ENCODE results near the gene FIZ1. TPM values are rescaled to one million over a fixed set of nuclear protein-coding genes. Genes with fewer than 3 reads are reported as not detected.
A peak's percentile ranks its signal among the peaks of the same experiment; 100 is the strongest.

Gene FIZ1
- total and polyA plus RNA-seq, 2 of the 4 experiments (the other 2 are of a cell fraction), result 1.3 to 5.9 TPM

DNA sequence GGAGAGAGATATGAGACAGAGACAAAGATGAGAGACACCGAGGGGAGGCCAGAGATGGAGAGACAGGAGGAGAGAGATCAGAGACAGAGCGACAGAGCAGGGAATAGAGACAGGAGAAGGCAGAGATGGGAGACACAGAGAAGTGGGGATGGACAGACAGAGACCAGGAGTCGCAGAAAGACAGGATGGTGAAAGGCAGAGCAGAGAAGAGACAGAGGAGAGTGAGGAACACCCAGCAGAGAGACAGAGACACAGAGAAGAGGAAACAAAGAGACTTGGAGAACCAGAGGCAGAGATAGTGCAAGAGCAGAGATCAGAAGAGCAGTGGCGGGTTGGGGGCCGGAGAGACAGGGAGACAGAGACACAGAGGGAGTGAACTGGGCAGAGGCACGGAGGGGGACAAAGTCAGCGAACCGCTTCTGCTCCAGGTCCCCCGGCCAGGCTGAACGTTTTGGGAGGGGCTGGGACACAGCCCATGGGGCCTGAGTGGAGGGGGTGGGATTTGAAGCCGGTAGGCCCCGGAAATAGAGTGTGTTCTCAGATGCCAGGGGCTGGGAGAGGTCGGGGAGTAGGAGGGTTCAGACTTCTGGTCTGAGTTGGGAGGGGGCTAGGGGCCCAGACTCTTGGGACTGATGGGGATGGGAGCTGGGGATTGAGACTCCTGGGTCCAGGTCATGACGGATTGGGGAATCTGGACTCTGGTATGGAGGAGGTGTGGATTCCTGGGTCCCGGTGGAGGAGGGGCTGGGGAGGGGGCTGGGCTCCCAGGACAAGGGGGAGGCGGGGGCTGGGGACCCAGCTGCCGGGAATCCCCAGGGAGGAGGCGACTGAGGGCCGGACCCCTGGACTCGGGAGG lies 19.3 kb downstream of the FIZ1 start:
- no peaks in the 10 kb centered on the region for H3K27me3 ChIP-seq (ENCODE audit: control insufficient read depth, insufficient read depth, low read length)
- H3K9ac ChIP-seq (ENCODE audit: low read depth, low read length), result peak overlapping the region; percentile 98
- H4K5ac ChIP-seq (ENCODE audit: low read depth, low read length), result peak overlapping the region; percentile 95
- H3K56ac ChIP-seq (ENCODE audit: extremely low read depth, insufficient read depth, low read length), result peak overlapping the region; percentile 96
- peak overlapping the region; percentile 94 for H3K14ac ChIP-seq (replicated peaks; ENCODE audit: low read depth, low read length)
- H3K9me3 ChIP-seq (ENCODE audit: control insufficient read depth, insufficient read depth, low read length), result no peaks in the 10 kb centered on the region
- peak overlapping the region; percentile 80 for H3K18ac ChIP-seq (ENCODE audit: low read depth, low read length)
- no peak overlapping the region; the same call in 2 of the 3 replicates for H2BK15ac ChIP-seq (ENCODE audit: low read depth, low read length)
- peaks cover 8 to 26% of the 10 kb centered on the region in 2 experiments for H3K79me1 ChIP-seq (ENCODE audit: low read depth in 1 of 2, low read length in 2 of 2)
- peak overlapping the region; percentile 99 for H3K27ac ChIP-seq (ENCODE audit: insufficient read depth, low read length)
- H2BK5ac ChIP-seq (ENCODE audit: low read depth, low read length, poor library complexity, severe bottlenecking), result peak overlapping the region; percentile 80
- no peak overlapping the region for H2BK120ac ChIP-seq (ENCODE audit: low read depth, low read length)
- peaks cover 14% of the 10 kb centered on the region for H3K36me3 ChIP-seq (ENCODE audit: control insufficient read depth, insufficient read depth, low read length)
- peak overlapping the region; percentile 92 for H2AK5ac ChIP-seq (ENCODE audit: low read depth, low read length)
- H4K20me1 ChIP-seq (ENCODE audit: insufficient read depth, low read length), result no peaks in the 10 kb centered on the region; the same call in 1 of the 2 replicates
- H4K91ac ChIP-seq (ENCODE audit: insufficient read depth, low read depth, low read length), result peak overlapping the region; percentile 88
- peaks cover 7% of the 10 kb centered on the region for H3K9me1 ChIP-seq (ENCODE audit: insufficient read depth, low read length)
- ATAC-seq (ENCODE audit: low read depth), result peak; percentile 64
- H2AFZ ChIP-seq (replicated peaks; ENCODE audit: low read length, poor library complexity), result peak overlapping the region; percentile 88
- peak overlapping the region; percentile 84 for H3K23ac ChIP-seq (ENCODE audit: low read depth, low read length)
- peak overlapping the region; percentile 87 for H3K4me3 ChIP-seq (ENCODE audit: insufficient read depth, low read depth, low read length)
- ChIA-PET CTCF (no interaction called here), POLR2A (ENCODE audit: unreplicated experiment) (interaction anchor here (1.3 kb wide), 1 partner anchor 20 kb away, joined by 8 read pairs; the partner anchor contains the start of genes FIZ1 and ZNF524)
- 14% methylated on average over 10 of the region's 20 CpGs; no CpG with 5 or more reads in 1 of the 2 experiments for WGBS, 2 experiments (ENCODE audit: extremely low coverage in 2 of 2, insufficient read length in 1 of 2)
- peak overlapping the region; percentile 97 for H2AK9ac ChIP-seq (replicated peaks; ENCODE audit: low read depth, low read length, poor library complexity)
- peak overlapping the region; percentile 97 for H3K4ac ChIP-seq (ENCODE audit: low read depth, low read length)
- in situ Hi-C loops (cut with MboI; ENCODE audit: low sequenced_read_pairs) (no loop called here), intact Hi-C loops (cut with micrococcal nuclease) (loop anchor here (2.0 kb wide), 2 partner anchors 27 to 63 kb away; no protein-coding TSS in a partner anchor), dilution Hi-C loops (cut with HindIII; ENCODE audit: low sequenced_read_pairs, unreplicated experiment) (no loop called here)
- H2BK20ac ChIP-seq (ENCODE audit: low read depth, low read length), result no peak overlapping the region
- TSS peak; percentile 72 for BruUV-seq (replicated peaks)
- peak overlapping the region; percentile 95 to 97 for H4K8ac ChIP-seq (ENCODE audit: low read depth in 2 of 2, low read length in 2 of 2)
- no peak for TF ChIP-seq CEBPB (IDR thresholded peaks at IDR 0.05; ENCODE audit: low read depth, low read length)
- no peak for TF ChIP-seq SMC3 (IDR thresholded peaks at IDR 0.05; ENCODE audit: low read depth, low read length)
- TF ChIP-seq MAFK (IDR thresholded peaks at IDR 0.05; ENCODE audit: low read depth, low read length), result no peak
- TF ChIP-seq POLR2A (IDR thresholded peaks at IDR 0.05; ENCODE audit: low read depth, low read length), result no peak
- TF ChIP-seq, protein P1, sequence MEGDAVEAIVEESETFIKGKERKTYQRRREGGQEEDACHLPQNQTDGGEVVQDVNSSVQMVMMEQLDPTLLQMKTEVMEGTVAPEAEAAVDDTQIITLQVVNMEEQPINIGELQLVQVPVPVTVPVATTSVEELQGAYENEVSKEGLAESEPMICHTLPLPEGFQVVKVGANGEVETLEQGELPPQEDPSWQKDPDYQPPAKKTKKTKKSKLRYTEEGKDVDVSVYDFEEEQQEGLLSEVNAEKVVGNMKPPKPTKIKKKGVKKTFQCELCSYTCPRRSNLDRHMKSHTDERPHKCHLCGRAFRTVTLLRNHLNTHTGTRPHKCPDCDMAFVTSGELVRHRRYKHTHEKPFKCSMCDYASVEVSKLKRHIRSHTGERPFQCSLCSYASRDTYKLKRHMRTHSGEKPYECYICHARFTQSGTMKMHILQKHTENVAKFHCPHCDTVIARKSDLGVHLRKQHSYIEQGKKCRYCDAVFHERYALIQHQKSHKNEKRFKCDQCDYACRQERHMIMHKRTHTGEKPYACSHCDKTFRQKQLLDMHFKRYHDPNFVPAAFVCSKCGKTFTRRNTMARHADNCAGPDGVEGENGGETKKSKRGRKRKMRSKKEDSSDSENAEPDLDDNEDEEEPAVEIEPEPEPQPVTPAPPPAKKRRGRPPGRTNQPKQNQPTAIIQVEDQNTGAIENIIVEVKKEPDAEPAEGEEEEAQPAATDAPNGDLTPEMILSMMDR (conservative IDR thresholded peaks at IDR 0.05; ENCODE audit: low read depth, low read length), result no peak
- TF ChIP-seq BHLHE40 (IDR thresholded peaks at IDR 0.05; ENCODE audit: low read depth, low read length), result no peak
- H3K4me1 ChIP-seq (ENCODE audit: control insufficient read depth, insufficient read depth, low read length), result peaks cover 4% of the 10 kb centered on the region; the same call in 1 of the 2 replicates
- peak overlapping the region; percentile 98 for H3K4me2 ChIP-seq (ENCODE audit: low read depth, low read length)
- peak; percentile 41 for DNase-seq
